Tibial artery (tissue), 4 donors: ENCODE data around the gene SLC37A1.

ENCODE experiments used
- DNase-seq, 2 donors: peaks; one replicate each; pipeline ENCODE4 v3.0.0-alpha.2; 2019
- H3K27ac ChIP-seq, 2 donors: fragments of 200-600 bp; sonication (generic) in 1 of 2; 1 replicate in 1 of 2; 2 replicates in 1 of 2; pipeline ENCODE4 v1.5.1; 2018 to 2019; ENCODE audit warnings: mild to moderate bottlenecking in 1 of 2
- H3K27me3 ChIP-seq, 2 donors: fragments of 200-600 bp; sonication (generic) in 1 of 2; one replicate each; pipeline versions ENCODE4 v1.5.1 to v1.6.0; 2016 to 2019
- H3K36me3 ChIP-seq, 3 donors: fragments of 200-600 bp; sonication (generic) in 2 of 3; one replicate each; pipeline ENCODE4 v1.5.1; 2016 to 2019; ENCODE audit warnings: mild to moderate bottlenecking in 2 of 3
- H3K4me1 ChIP-seq, 4 donors: fragments of 200-600 bp; sonication (generic) in 2 of 4; 1 replicate in 3 of 4; 2 replicates in 1 of 4; pipeline ENCODE4 v1.5.1; 2016 to 2019
- H3K4me3 ChIP-seq, 2 donors: fragments of 200-600 bp; sonication (generic) in 1 of 2; 1 replicate in 1 of 2; 2 replicates in 1 of 2; pipeline ENCODE4 v1.5.1; 2018 to 2019; ENCODE audit warnings: mild to moderate bottlenecking in 2 of 2
- H3K9me3 ChIP-seq, 3 donors: fragments of 200-600 bp; sonication (generic) in 1 of 3; one replicate each; pipeline ENCODE4 v1.5.1; 2016 to 2019
- intact Hi-C: fragments of 100-400 bp; cut with DNase I; formaldehyde crosslinking; loops from one replicate; pipeline ENCODE4 v1.15.0; 2023; ENCODE audit warnings: low total_unique reads
- TF ChIP-seq, protein P1 (sequence below), 2 experiments: fragments of 200-600 bp in 1 of 2; fragments of 450-650 bp in 1 of 2; IDR thresholded peaks; one replicate each; pipeline ENCODE4 v1.5.1; 2017 to 2019; ENCODE audit warnings: antibody characterized with exemption in 2 of 2, mild to moderate bottlenecking in 1 of 2, moderate library complexity in 1 of 2

SLC37A1 gene

DNA sequence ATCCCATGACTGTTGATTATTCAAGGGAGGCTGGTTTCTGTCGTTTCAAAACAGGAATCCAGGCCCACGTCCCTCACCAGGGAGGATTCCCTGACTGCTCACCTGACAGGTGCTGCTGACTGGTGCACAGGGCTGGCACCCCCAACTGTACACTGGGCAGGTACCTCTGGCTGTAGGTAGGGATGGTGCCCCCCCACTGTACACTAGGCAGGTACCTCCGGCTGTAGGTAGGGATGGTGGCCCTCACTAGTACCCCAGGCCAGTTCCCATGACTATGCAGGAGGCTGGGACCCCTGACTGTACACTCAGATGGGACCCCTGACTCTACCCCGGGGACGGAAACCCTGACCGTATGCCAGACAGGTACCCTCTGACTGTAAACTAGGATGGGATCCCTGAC is 106.2 kb downstream of the SLC37A1 start:
- H3K4me3 ChIP-seq, result no peak overlapping the region

DNA sequence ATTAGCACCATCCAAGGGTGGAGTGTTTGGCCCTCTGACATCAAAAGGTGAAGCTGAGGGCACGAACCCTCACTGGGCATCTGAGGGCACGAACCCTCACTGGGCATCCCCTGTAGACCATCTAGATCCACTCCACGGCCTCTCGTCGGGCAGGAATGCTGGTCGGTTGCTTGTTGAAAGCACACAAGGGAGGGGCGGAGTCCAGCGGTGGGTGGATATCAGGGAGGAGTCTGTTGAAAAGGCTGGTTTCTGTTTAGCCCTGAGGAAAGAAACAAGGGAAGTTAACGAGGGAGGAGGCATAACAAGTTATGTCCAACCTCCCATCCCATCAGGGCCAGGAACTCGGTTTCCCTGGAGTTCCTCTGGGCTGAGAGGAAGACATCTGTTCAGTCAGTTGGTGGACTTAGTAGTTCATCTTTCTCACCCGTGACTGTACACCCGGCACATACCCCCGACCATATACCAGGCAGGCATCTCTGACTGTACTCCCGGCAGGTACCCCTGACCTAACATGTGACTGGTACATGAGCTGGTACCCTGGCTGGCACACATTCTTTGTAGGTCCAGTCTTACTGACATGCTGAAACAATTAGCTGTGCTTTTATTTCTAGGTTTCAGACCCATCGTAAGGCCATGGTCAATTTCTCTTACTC is 107.6 kb downstream of the SLC37A1 start:
- H3K27me3 ChIP-seq, result peaks cover 0 to 68% of the 10 kb centered on the region in 2 donors
- H3K27ac ChIP-seq, result no peak overlapping the region
- intact Hi-C loops, result no loop called here
- DNase-seq, result no peak
- no peaks in the 10 kb centered on the region for H3K9me3 ChIP-seq
- H3K36me3 ChIP-seq, result no peaks in the 10 kb centered on the region
- TF ChIP-seq, protein P1, sequence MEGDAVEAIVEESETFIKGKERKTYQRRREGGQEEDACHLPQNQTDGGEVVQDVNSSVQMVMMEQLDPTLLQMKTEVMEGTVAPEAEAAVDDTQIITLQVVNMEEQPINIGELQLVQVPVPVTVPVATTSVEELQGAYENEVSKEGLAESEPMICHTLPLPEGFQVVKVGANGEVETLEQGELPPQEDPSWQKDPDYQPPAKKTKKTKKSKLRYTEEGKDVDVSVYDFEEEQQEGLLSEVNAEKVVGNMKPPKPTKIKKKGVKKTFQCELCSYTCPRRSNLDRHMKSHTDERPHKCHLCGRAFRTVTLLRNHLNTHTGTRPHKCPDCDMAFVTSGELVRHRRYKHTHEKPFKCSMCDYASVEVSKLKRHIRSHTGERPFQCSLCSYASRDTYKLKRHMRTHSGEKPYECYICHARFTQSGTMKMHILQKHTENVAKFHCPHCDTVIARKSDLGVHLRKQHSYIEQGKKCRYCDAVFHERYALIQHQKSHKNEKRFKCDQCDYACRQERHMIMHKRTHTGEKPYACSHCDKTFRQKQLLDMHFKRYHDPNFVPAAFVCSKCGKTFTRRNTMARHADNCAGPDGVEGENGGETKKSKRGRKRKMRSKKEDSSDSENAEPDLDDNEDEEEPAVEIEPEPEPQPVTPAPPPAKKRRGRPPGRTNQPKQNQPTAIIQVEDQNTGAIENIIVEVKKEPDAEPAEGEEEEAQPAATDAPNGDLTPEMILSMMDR (IDR thresholded peaks at IDR 0.05), result no peak
- peaks cover 0 to 5% (median 0%) of the 10 kb centered on the region in 4 donors for H3K4me1 ChIP-seq
- no peak overlapping the region for H3K4me3 ChIP-seq

More for the DNA sequence above, 106.2 kb downstream of the SLC37A1 start:
- Histone ChIP-seq H3K36me3 (no peaks in the 10 kb centered on the region), H3K27me3 (peaks cover 0 to 61% of the 10 kb centered on the region in 2 donors), H3K4me1 (peaks cover 0 to 8% (median 0%) of the 10 kb centered on the region in 4 donors), H3K9me3 (no peaks in the 10 kb centered on the region), H3K27ac (no peak overlapping the region)
- intact Hi-C loops, result no loop called here
- TF ChIP-seq, protein P1 (IDR thresholded peaks at IDR 0.05), result no peak
- no peak for DNase-seq

DNA sequence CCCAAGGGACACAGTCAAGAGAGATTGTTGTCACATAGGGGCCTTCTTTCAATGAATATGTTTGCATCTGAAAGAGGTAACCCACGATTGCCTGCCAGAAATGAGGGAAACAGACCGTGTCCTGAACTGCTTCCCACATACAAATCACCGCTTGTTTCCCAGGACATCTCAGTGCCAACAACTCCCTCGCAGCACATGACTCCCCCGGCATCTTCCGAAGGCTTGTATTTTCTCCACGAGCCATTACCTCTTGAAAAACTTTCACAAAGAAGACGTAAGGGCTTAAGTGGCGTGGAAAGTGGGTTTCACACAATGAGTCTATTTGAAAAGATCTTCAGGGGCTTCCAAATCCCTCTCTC is 108.1 kb downstream of the SLC37A1 start:
- Histone ChIP-seq H3K27me3 (peaks cover 0 to 68% of the 10 kb centered on the region in 2 donors), H3K4me3 (no peak overlapping the region), H3K27ac (no peak overlapping the region), H3K4me1 (peaks cover 0 to 2% (median 0%) of the 10 kb centered on the region in 4 donors), H3K36me3 (no peaks in the 10 kb centered on the region), H3K9me3 (no peaks in the 10 kb centered on the region)
- intact Hi-C loops, result no loop called here
- TF ChIP-seq, protein P1 (IDR thresholded peaks at IDR 0.05), result no peak
- no peak for DNase-seq

DNA sequence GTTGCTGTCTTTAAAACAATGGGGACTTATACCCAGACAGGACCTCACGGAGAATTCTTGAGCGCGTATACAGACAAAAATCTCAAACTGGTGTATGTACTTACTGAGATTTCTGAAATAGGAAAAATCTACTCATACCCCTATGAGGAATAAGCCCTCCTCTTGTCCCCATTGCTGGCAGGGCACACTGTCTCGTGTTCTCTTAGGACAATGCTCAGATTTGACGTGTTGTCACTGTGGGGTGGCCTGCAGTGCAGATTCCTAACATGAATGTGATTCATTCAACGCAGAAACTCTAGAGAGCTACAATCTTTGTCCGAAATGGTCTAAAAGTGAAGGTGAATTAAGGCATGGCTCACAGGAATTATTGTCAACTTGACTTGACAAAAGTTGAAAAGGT is 108.6 kb downstream of the SLC37A1 start:
- TF ChIP-seq, protein P1 (IDR thresholded peaks at IDR 0.05), result no peak
- H3K36me3 ChIP-seq, result no peaks in the 10 kb centered on the region
- H3K4me1 ChIP-seq, result no peaks in the 10 kb centered on the region
- peaks cover 0 to 67% of the 10 kb centered on the region in 2 donors for H3K27me3 ChIP-seq
- H3K27ac ChIP-seq, result no peak overlapping the region
- DNase-seq, result no peak
- intact Hi-C loops, result no loop called here
- no peaks in the 10 kb centered on the region for H3K9me3 ChIP-seq
- H3K4me3 ChIP-seq, result no peak overlapping the region

DNA sequence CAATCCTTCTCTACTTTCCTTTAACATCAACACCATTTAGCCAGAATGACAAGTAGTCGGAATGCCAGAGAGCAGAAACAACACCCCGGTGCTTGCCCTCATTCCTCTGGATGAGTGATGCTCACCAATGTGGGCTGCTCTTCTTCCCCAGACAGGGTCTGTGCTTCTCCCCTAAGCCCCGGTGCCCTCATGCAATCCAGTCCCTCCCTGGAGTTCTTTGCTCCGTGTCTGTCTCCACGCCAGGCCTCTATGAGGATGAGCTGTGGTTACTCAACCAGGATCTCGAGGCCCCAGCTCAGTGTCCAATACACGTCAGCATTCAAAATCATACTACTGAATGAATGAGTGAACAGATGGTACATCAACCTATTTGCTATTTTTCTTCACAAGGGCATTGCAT is 110.0 kb downstream of the SLC37A1 start:
- H3K27me3 ChIP-seq, result peaks cover 0 to 53% of the 10 kb centered on the region in 2 donors
- TF ChIP-seq, protein P1 (IDR thresholded peaks at IDR 0.05), result no peak
- no peaks in the 10 kb centered on the region for H3K4me1 ChIP-seq
- no peaks in the 10 kb centered on the region for H3K9me3 ChIP-seq
- H3K27ac ChIP-seq, result no peak overlapping the region
- no peak for DNase-seq
- H3K4me3 ChIP-seq, result no peak overlapping the region
- intact Hi-C loops, result no loop called here
- H3K36me3 ChIP-seq, result no peaks in the 10 kb centered on the region
